ENCODE measurements around the gene ARRDC3.

Gene ARRDC3

GRCh38 chr5:91367908-91368648 lies 15.0 kb downstream of the ARRDC3 start:
- TF ChIP-seq CTCF (IDR thresholded peaks at IDR 0.05; ENCODE audit: low read depth, low read length) = no peak
- no peak for DNase-seq (ENCODE audit: extremely low read depth, low read depth)

DNA sequence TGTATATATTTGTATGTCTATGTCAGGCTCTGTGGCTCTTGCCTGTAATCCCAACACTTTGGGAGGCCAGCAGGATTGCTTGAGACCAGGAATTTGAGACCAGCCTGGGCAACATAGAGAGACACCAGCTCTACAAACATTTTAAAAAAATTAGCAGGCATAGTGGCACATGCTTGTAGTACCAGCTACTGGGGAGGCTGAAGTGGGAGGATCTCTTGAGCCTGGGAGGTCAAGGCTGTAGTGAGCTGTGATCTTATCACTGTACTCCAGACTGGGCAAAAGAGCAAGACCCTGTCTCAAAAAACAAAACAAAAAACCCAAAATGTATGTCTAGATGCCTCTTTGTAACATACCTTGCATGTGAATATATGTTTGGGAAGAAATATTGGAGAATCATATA lies 15.8 kb downstream of the ARRDC3 start:
- TF ChIP-seq CTCF (IDR thresholded peaks at IDR 0.05; ENCODE audit: low read depth, low read length) = no peak
- DNase-seq (ENCODE audit: extremely low read depth, low read depth) = no peak

GRCh38 chr5:91366551-91366950 lies 16.6 kb downstream of the ARRDC3 start:
- no peak for DNase-seq (ENCODE audit: extremely low read depth, low read depth)
- TF ChIP-seq CTCF (IDR thresholded peaks at IDR 0.05; ENCODE audit: low read depth, low read length) = no peak

- TF ChIP-seq CTCF (IDR thresholded peaks at IDR 0.05; ENCODE audit: low read depth, low read length) = no peak
- no peak for DNase-seq (ENCODE audit: extremely low read depth, low read depth)
These were observed 17.6 kb downstream of the ARRDC3 start for GRCh38 chr5:91365498-91365897.

DNA sequence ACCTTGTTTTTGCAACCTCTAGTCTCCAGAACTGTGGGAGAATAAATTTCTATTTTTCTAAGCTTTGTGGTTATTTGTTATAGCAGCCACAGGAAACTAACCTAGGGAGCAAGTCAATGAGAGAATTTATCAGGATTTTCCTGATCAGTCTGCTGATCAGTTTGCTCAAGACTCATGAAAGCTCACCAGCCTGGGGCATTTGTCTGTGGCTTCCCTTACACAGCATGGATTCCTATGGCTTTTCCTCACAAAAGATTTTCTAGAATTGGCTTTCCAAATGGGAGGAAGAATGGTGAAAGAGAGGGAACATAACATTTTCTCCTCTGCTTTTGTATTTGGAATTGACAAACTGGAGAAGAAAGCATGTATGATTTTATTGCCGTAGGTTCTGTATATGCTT lies 20.2 kb downstream of the ARRDC3 start:
- no peak for DNase-seq (ENCODE audit: extremely low read depth, low read depth)
- TF ChIP-seq CTCF (IDR thresholded peaks at IDR 0.05; ENCODE audit: low read depth, low read length) = no peak

GRCh38 chr5:91361790-91362189 lies 21.3 kb downstream of the ARRDC3 start:
- no peak for DNase-seq (ENCODE audit: extremely low read depth, low read depth)
- no peak for TF ChIP-seq CTCF (IDR thresholded peaks at IDR 0.05; ENCODE audit: low read depth, low read length)

- DNase-seq (ENCODE audit: extremely low read depth, low read depth) = no peak
- no peak for TF ChIP-seq CTCF (IDR thresholded peaks at IDR 0.05; ENCODE audit: low read depth, low read length)
These were observed 21.9 kb downstream of the ARRDC3 start for GRCh38 chr5:91361055-91361701.
